HFF-Myc (cell line): ENCODE data around the gene KCNQ2.

Source experiments
- DNase-seq: peaks from one replicate; pipeline ENCODE4 v3.0.0-alpha.2; 2011; ENCODE audit warnings: low read depth; ENCODE audit errors: extremely low read depth
- H3K4me3 ChIP-seq: replicated peaks from 2 replicates; pipeline ENCODE4 v1.5.1; 2011; ENCODE audit warnings: low read depth, mild to moderate bottlenecking, control low read depth, low read length
- TF ChIP-seq, protein P1 (sequence below): IDR thresholded peaks from 2 replicates; pipeline ENCODE4 v1.5.1; 2012; ENCODE audit warnings: mild to moderate bottlenecking, low read depth, low read length, control low read depth; ENCODE audit errors: missing control alignments

Gene KCNQ2

DNA sequence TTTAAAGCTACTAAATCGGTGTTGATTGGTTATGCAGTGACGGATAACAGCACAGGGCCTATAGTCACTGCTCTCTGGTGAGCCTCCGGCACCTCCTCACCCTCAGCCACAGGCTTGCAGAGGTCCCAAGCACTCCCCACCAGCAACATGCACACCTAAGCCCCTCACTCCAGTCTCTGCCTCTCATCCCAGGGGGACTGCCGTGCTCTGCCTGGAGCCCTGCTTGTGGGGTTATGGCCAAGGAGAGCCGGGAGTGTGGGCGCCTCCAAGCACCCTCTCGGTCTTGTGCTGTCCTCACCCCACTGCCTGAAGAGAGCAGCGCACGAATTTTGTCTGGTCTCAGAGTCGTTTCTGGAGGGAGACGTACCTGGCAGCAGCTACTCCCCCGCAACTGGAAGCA is 33.3 kb upstream of the KCNQ2 start:
- no peak overlapping the region for H3K4me3 ChIP-seq
- TF ChIP-seq, protein P1, sequence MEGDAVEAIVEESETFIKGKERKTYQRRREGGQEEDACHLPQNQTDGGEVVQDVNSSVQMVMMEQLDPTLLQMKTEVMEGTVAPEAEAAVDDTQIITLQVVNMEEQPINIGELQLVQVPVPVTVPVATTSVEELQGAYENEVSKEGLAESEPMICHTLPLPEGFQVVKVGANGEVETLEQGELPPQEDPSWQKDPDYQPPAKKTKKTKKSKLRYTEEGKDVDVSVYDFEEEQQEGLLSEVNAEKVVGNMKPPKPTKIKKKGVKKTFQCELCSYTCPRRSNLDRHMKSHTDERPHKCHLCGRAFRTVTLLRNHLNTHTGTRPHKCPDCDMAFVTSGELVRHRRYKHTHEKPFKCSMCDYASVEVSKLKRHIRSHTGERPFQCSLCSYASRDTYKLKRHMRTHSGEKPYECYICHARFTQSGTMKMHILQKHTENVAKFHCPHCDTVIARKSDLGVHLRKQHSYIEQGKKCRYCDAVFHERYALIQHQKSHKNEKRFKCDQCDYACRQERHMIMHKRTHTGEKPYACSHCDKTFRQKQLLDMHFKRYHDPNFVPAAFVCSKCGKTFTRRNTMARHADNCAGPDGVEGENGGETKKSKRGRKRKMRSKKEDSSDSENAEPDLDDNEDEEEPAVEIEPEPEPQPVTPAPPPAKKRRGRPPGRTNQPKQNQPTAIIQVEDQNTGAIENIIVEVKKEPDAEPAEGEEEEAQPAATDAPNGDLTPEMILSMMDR: no peak
- no peak for DNase-seq

DNA sequence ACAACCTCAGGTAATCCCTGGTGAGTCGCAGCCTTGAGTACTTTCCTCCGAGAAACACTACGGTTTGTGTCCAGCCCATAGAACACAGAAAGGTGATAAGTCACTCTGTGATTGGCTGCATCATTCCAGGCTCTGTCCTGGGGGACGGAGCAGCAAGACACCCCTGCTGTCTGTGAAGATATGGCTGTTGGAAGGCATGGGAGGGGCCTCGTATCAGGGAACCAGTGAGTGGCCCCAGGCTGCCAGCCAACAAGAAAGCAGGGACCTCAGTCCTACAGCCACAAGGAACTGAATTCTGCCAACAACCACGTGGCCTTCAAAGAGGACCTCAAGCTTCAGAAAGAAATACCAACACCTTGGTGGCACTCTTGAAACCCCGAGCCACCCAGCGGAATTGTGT is 32.8 kb upstream of the KCNQ2 start:
- TF ChIP-seq, protein P1: no peak
- no peak overlapping the region for H3K4me3 ChIP-seq
- DNase-seq: no peak

DNA sequence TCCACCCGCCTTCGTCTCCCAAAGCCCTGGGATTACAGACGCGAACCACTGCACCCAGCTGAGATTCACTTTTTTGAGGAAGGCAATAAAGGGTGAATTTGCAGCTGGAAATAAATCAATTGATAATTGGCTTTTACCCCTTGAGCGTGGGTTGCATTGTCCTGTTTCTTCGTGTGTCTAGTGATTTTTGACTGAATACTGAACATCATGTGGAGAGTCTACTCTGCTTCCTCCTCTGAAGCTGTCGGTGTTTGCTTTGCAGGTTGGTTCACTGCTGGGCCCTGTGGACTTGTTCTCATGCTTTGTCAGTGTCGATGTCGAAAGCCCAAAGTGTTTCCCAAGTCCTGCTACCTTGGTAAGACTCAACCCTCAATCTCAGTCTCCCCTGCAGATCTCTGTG is 32.2 kb upstream of the KCNQ2 start:
- TF ChIP-seq, protein P1: no peak
- H3K4me3 ChIP-seq: no peak overlapping the region
- no peak for DNase-seq

DNA sequence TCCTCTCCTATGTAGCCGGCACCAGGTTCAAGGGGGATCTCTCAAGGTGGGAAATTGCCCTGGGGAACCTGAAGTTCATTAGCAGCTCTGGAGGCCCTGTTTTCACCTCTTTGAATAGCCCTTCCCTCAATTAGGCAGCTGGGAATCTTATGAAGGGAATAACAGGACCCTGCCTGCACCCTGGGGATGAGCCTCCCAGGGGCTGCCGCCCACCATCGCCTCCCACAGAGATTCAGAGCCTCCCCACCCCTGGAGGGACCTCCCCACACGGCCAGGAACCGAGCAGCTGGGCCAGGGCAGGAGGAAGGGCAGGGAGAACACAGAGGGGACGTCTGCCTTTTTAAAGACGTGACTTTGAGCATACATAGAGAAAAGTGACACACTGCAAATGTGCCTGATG is 31.1 kb upstream of the KCNQ2 start:
- no peak for DNase-seq
- H3K4me3 ChIP-seq: no peak overlapping the region
- TF ChIP-seq, protein P1: no peak

DNA sequence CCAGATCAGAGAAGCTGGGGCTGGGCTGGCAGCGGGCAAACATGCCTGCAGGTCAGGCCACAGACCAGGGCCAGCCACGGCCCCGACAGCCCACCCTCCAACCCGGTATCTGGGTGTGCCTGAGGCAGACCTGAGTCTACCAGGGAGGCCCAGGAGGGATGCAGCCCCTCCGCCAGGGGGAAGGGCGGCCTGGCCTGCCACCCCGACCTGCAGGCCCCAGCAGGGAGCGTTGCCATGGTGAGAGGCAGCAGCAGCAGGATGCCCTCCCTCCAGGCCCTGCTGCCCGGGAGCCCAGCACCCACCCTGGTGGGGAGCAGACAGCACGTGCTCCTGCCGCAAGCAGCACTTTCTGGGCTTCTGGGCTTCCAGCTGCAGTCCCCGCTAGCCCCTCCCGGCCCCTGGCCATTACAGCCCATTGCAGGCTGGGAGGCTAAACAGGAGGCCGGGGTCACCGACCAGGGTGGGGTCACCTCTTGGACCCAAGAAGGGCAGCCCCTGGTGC is 30.3 kb upstream of the KCNQ2 start:
- H3K4me3 ChIP-seq: no peak overlapping the region
- DNase-seq: no peak
- TF ChIP-seq, protein P1: no peak

DNA sequence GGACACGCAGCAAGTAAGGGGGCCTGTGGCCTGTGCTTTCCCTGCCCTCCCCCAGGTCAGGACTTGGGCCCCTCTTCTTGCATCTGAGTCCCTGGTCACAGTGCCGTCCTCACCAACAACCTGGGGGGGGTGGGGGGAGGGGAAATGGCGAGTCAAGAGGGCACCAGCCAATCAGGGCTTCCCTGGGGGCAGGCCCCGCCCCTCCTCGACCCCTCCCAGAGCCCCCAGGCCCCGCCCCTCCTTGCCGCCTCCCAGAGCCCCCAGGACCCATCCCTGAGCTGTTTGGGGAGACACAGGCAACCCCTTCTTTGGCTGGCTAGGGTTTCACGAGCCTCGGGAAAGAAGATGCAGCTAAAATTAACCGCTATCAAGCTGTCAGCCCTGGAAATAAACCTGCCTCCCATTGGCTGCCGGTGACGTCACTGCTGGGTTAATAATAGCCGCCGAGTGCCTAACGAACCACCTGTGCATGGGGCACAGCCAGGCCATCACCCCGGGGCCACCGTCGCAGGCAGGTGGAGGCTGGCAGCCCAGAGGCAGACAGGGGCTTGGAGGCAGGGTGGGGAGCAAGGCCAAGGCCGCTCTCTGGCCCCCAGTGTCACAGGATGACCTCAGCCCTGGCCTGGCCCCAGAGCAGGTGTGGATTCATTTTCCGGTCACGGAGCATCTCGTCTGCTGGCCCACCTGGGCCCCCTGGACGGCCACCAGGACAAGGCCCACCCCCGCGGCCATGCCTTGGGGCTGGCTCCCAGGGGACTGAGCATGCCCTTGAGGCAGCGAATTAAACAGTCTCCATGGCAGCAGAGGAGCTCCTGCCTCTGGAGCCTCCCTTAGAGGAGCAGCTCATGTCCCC is 29.6 kb upstream of the KCNQ2 start:
- H3K4me3 ChIP-seq: no peak overlapping the region
- TF ChIP-seq, protein P1: no peak
- DNase-seq: no peak
